ENCODE results near the gene FANCC. TPM values are rescaled to one million over a fixed set of nuclear protein-coding genes. Genes with fewer than 3 reads are reported as not detected.
A peak's percentile ranks its signal among the peaks of the same experiment; 100 is the strongest.

Gene FANCC
- total and polyA plus RNA-seq, 2 of the 8 experiments (the other 6 are each of a cell fraction or from before 2014, with no cell fraction given): 7.8 to 15.2 TPM

DNA sequence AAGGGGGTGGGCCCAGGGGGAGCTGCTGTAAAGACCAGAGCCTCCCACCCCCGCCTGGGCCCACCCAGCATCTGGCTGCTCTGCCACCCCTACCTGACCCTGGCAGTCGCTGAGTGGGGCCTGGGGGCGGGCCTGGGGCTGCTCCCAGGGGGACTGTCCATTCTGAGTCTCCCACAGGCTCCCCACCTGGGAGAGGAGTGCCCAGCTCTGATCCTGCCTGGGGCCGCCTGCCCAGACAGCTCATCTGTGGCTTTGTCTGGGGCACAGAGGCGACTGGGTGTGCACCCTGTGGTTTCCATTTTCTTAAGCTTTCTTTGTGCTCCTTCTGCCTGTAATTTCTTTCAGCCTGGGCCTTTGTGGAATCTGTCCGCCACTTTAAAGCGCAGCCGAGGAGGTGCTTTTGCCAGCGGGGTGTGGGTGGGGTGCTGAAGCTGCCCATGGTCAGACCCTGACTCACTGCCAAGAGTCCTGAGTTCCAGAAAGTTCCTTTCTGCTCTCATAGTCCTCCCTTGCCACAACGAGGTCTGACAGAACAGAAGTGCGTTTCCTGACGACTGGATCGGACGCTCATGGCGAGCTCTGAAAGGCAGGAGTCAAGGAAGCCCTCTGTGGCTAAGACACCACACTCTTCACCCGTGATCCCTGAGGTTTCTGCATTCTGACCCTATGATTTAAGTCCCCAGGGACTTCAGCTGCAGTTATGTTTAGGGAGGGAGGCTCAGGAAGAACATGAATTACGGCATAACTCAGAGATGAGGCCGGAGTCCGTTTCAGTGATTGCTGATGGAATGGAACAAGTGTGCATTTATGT, 225.0 kb downstream of the FANCC start:
- FAIRE-seq: no peak
- WGBS, 2 experiments (ENCODE audit: extremely low coverage in 1 of 2, insufficient coverage in 1 of 2, insufficient read length in 1 of 2, insufficient replicate concordance in 2 of 2, low coverage in 1 of 2, low lambda C conversion rate in 2 of 2, missing lambda C conversion rate in 1 of 2): 79% methylated on average over 17 of the region's 19 CpGs; no CpG with 5 or more reads in 1 of the 2 experiments
- H3K4me2 ChIP-seq (ENCODE audit: insufficient read depth in 1 of 2, low read depth in 2 of 2, low read length in 2 of 2): no peak overlapping the region
- TF ChIP-seq SP4 (IDR thresholded peaks at IDR 0.05; ENCODE audit: low read length) (no peak), RBBP5 (IDR thresholded peaks at IDR 0.05; ENCODE audit: borderline replicate concordance, low read depth, low read length) (no peak), JUN (IDR thresholded peaks at IDR 0.05; ENCODE audit: low read depth, low read length) (no peak), POLR2A (IDR thresholded peaks at IDR 0.05; ENCODE audit: control extremely low read depth in 1 of 2, low read depth in 2 of 2, low read length in 2 of 2) (no peak), CHD1 (IDR thresholded peaks at IDR 0.05; ENCODE audit: low read depth, low read length) (no peak), SIRT6 (IDR thresholded peaks at IDR 0.05; ENCODE audit: low read length) (no peak), SUZ12 (IDR thresholded peaks at IDR 0.05; ENCODE audit: low read length) (no peak), NRF1 (IDR thresholded peaks at IDR 0.05; ENCODE audit: low read depth, low read length) (no peak), FOSL1 (IDR thresholded peaks at IDR 0.05; ENCODE audit: insufficient read depth, low read depth, low read length) (no peak), EGR1 (IDR thresholded peaks at IDR 0.05; ENCODE audit: borderline replicate concordance, low read depth, low read length) (no peak), CBX8 (IDR thresholded peaks at IDR 0.05; ENCODE audit: borderline replicate concordance, low read depth, low read length) (no peak), RAD21 (IDR thresholded peaks at IDR 0.05 in 1 of 2, conservative IDR thresholded peaks at IDR 0.05 in 1 of 2; ENCODE audit: low read depth in 2 of 2, low read length in 2 of 2) (no peak), CTBP2 (IDR thresholded peaks at IDR 0.05; ENCODE audit: borderline replicate concordance, insufficient read depth, insufficient read length, low read length) (no peak)

More for the DNA sequence above, 225.0 kb downstream of the FANCC start:
- Histone ChIP-seq H2BK15ac (ENCODE audit: low read length) (no peak overlapping the region), H2AFZ (ENCODE audit: low read length) (no peak overlapping the region), H3K4ac (replicated peaks; ENCODE audit: insufficient read length, low read depth, low read length) (no peak overlapping the region), H4K8ac (ENCODE audit: extremely low read depth, insufficient read depth, low read length) (no peak overlapping the region; the same call in 1 of the 2 replicates), H2BK5ac (ENCODE audit: low read depth, low read length) (no peak overlapping the region), H3K79me2 (ENCODE audit: control insufficient read depth in 1 of 2, insufficient read depth in 2 of 2, low read length in 2 of 2) (no peaks in the 10 kb centered on the region), H2BK120ac (replicated peaks; ENCODE audit: low read depth, low read length) (no peak overlapping the region), H2BK12ac (ENCODE audit: low read depth, low read length) (no peak overlapping the region), H3K4me1 (replicated peaks in 1 of 4; ENCODE audit: control insufficient read depth in 3 of 4, insufficient read depth in 4 of 4, low read length in 3 of 4) (peaks cover 0 to 12% (median 7%) of the 10 kb centered on the region in 4 experiments), H2AK5ac (ENCODE audit: low read depth, low read length) (no peak overlapping the region), H3K9me3 (ENCODE audit: insufficient read depth in 2 of 2, low read depth in 1 of 2, low read length in 1 of 2) (no peaks in the 10 kb centered on the region), H3K79me1 (ENCODE audit: low read depth, low read length) (no peaks in the 10 kb centered on the region), H3K4me3 (ENCODE audit: extremely low read depth in 1 of 4, insufficient read depth in 2 of 4, low read depth in 3 of 4, low read length in 4 of 4) (no peak overlapping the region), H2BK20ac (ENCODE audit: low read length) (no peak overlapping the region), H3K27ac (ENCODE audit: low read depth, low read length) (no peak overlapping the region), H3K56ac (replicated peaks; ENCODE audit: insufficient read length, low read depth, low read length) (no peak overlapping the region), H3K36me3 (ENCODE audit: control insufficient read depth in 2 of 4, insufficient read depth in 4 of 4, low read length in 3 of 4) (no peaks in the 10 kb centered on the region), H3K18ac (ENCODE audit: extremely low read depth, low read length) (peak overlapping the region; percentile 85), H4K20me1 (replicated peaks in 1 of 2; ENCODE audit: control insufficient read depth in 1 of 2, insufficient read depth in 2 of 2, low read length in 2 of 2) (peaks cover 1 to 2% of the 10 kb centered on the region in 2 experiments), H3K23me2 (ENCODE audit: low read depth, low read length) (no peaks in the 10 kb centered on the region), H3K14ac (ENCODE audit: insufficient read length) (no peak overlapping the region), H4K91ac (replicated peaks; ENCODE audit: insufficient read length, low read length) (no peak overlapping the region), H4K5ac (ENCODE audit: insufficient read length, low read depth, low read length) (no peak overlapping the region), H3K9ac (replicated peaks in 1 of 4; ENCODE audit: extremely low read depth in 1 of 4, low read depth in 3 of 4, low read length in 3 of 4) (no peak overlapping the region), H3K23ac (ENCODE audit: insufficient read length) (no peak overlapping the region), H3K27me3 (replicated peaks in 1 of 4; ENCODE audit: control insufficient read depth in 3 of 4, extremely low read depth in 1 of 4, insufficient read depth in 3 of 4, low read length in 3 of 4) (no peaks in the 10 kb centered on the region)
- POLR2A ChIA-PET (ENCODE audit: partially characterized antibody): interaction anchor here (0.7 to 1.0 kb wide), 2 partner anchors 11 to 172 kb away, joined by 3 to 5 read pairs; no protein-coding TSS in a partner anchor
- DNase-seq (ENCODE audit: low read depth in 1 of 2, low spot score in 2 of 2): no peak
- CTCF ChIA-PET (ENCODE audit: partially characterized antibody): interaction anchor here (0.9 to 13.8 kb wide), 11 partner anchors 10 to 412 kb away, joined by 3 to 209 read pairs (median 3); no protein-coding TSS in a partner anchor
